NT2/D1 (cell line): Measurements from ENCODE around the gene SPATA21.

Source experiments
- DNase-seq: peaks from one replicate; pipeline ENCODE4 v3.0.0-alpha.2; 2011; ENCODE audit warnings: low read depth, low spot score
- H3K27me3 ChIP-seq: 2 replicates; pipeline ENCODE4 v1.6.0; 2011; ENCODE audit warnings: mild to moderate bottlenecking; ENCODE audit not compliant: insufficient read length, insufficient read depth
- H3K36me3 ChIP-seq: 2 replicates; pipeline ENCODE4 v1.6.1; 2011; ENCODE audit warnings: mild to moderate bottlenecking, low read length, mixed read lengths; ENCODE audit not compliant: insufficient read depth, insufficient read length
- H3K4me1 ChIP-seq: 2 replicates; pipeline ENCODE4 v1.5.1; 2011; ENCODE audit not compliant: insufficient read depth, insufficient read length
- H3K4me3 ChIP-seq: 2 replicates; pipeline ENCODE4 v1.5.1; 2011; ENCODE audit warnings: low read depth; ENCODE audit not compliant: insufficient read length
- H3K9ac ChIP-seq: 2 replicates; pipeline ENCODE4 v1.6.0; 2011; ENCODE audit warnings: low read depth; ENCODE audit not compliant: insufficient read length
- H3K9me3 ChIP-seq: 2 replicates; pipeline ENCODE4 v1.5.1; 2011; ENCODE audit warnings: mild to moderate bottlenecking, low read length; ENCODE audit not compliant: insufficient read depth
- SUZ12 ChIP-seq: IDR thresholded peaks from 2 replicates; pipeline ENCODE4 v1.6.1; 2011; ENCODE audit not compliant: insufficient read length, insufficient read depth; ENCODE audit errors: extremely low read depth
- YY1 ChIP-seq: IDR thresholded peaks from 2 replicates; pipeline ENCODE4 v1.6.1; 2011; ENCODE audit not compliant: insufficient read length, insufficient read depth
- ZNF274 ChIP-seq: IDR thresholded peaks from 2 replicates; pipeline ENCODE4 v1.6.1; 2011; ENCODE audit warnings: mild to moderate bottlenecking, low read depth, low read length

Gene SPATA21

DNA sequence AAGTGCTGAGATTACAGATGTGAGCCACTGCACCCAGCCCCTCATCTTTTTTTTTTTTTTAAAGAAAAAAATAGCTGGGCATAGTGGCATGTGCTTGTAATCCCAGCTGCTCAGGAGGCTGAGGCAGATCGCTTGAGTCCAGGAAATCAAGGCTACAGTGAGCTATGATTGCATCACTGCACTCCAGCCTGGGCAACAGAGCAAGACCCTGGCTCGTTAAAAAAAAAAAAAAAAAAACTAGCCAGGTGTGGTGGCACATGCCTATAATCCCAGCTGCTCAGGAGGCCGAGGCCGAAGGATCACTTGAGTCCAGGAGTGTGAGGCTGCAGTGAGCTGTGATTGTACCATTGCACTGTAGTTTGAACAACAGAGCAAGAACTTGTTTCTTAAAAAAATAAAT, 56.4 kb downstream of the SPATA21 start:
- Histone ChIP-seq H3K27me3 (no peaks in the 10 kb centered on the region), H3K36me3 (peaks cover 11% of the 10 kb centered on the region), H3K9ac (no peak overlapping the region), H3K4me3 (no peak overlapping the region), H3K4me1 (peaks cover 7% of the 10 kb centered on the region), H3K9me3 (no peaks in the 10 kb centered on the region)
- no peak for DNase-seq
- TF ChIP-seq ZNF274 = no peak
- TF ChIP-seq SUZ12 = no peak
- no peak for TF ChIP-seq YY1

DNA sequence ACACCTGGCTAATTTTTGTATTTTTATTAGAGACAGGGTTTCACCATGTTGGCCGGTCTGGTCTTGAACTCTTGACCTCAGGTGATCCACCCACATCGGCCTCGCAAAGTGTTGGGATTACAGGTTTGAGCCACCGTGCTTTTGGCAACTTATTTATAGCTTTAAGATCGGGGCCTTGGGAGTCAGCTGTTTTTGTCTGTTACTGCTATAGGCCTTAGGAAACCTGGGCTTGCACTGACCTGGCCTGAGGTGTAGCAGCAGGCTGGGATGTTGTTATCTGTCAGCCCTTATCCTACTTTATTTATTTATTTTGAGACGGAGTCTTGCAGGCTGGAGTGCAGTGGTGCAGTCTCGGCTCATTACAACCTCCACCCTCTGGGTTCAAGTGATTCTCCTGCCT, 58.8 kb downstream of the SPATA21 start:
- Histone ChIP-seq H3K4me3 (no peak overlapping the region), H3K4me1 (no peaks in the 10 kb centered on the region), H3K9ac (no peak overlapping the region), H3K27me3 (no peaks in the 10 kb centered on the region), H3K36me3 (peaks cover 6% of the 10 kb centered on the region), H3K9me3 (no peaks in the 10 kb centered on the region)
- no peak for DNase-seq
- TF ChIP-seq ZNF274 (no peak), YY1 (no peak), SUZ12 (no peak)

DNA sequence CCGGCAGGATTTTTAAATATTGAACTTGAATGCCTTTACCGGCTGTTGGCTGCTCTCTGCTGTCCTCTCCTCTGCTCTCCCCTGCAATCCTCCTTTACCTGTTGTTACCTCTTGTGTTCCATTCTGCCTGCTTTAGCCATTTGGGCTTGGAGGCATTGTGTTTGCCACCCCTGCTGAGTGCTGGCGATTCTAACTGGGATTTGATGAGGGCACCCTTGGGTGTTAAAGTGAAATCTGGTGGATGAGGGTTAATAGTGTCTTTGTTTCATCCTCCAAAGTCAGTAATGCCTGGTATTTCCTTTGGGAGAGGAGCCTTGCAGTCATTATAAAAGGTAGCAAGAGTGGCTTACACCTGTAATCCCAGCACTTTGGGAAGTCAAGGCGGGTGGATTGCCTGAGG, 60.3 kb downstream of the SPATA21 start:
- Histone ChIP-seq H3K9ac (no peak overlapping the region), H3K4me3 (no peak overlapping the region), H3K27me3 (no peaks in the 10 kb centered on the region), H3K36me3 (peaks cover 12% of the 10 kb centered on the region), H3K9me3 (no peaks in the 10 kb centered on the region), H3K4me1 (no peaks in the 10 kb centered on the region)
- DNase-seq = no peak
- TF ChIP-seq ZNF274 = no peak

DNA sequence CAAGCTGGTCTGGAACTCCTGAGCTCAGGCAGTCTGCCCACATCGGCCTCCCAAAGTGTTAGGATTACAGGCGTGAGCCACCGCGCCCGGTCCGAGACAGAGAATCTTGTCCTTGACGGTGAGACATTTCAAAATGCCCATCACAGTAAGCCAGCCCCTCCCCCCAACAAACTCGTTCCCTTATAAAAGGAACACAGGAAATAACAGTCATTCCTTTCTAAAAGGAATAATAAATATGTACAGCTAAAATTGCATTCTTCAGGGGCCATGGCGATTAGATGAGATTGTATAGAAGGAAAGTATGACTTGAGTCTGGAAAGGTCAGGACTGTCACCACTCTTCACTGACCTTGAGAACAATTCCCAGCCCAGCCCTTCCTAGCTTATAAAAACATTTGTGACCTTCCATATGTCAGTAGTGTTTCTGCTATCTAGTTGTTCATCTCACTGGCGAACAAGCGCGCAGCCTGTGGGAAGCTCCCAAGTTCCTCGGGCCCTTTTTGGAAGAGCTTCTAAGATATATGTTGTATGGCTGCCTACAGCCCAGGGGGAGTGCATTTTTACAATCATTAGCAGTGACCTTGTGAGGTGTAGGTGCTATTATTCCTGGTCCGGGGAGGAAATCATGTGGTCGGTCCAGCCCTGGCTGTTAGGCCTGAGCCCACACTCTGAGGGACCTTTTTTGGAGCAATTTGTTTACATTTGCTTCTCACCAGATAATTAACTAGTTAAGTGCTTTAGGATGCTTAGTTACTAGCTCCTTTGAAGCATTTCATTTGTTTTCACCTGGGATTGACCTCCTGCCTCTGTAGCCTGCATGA, 61.5 kb downstream of the SPATA21 start:
- no peaks in the 10 kb centered on the region for H3K27me3 ChIP-seq
- TF ChIP-seq SUZ12 (no peak), ZNF274 (no peak), YY1 (no peak)
- no peaks in the 10 kb centered on the region for H3K4me1 ChIP-seq

DNA sequence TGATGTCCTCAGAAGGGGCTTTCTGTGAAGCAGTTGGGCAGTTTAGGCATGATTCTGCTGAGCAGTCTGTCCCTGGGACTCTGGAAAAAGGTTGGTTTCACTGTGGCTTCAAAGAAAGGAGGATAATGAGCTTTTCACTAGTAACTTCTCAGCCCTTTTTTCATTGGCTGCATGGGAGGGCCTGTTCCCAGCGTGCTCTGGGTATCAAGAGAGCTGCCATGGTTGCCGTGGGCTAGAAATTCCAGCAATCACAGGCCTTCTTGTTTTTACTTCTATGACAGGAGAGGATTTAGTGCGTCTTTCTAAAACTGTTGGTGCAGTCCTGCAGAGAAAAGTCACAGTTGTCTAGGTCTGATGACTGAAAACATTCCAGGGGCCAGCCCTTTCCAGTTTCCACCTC, 63.0 kb downstream of the SPATA21 start:
- H3K4me3 ChIP-seq = no peak overlapping the region
- TF ChIP-seq SUZ12 = no peak
- TF ChIP-seq YY1 = no peak
- TF ChIP-seq ZNF274 = no peak
- peaks cover 14% of the 10 kb centered on the region for H3K36me3 ChIP-seq
- no peaks in the 10 kb centered on the region for H3K9me3 ChIP-seq
- DNase-seq = no peak
- no peak overlapping the region for H3K9ac ChIP-seq
- no peaks in the 10 kb centered on the region for H3K27me3 ChIP-seq
- H3K4me1 ChIP-seq = no peaks in the 10 kb centered on the region

More for the DNA sequence above, 61.5 kb downstream of the SPATA21 start:
- Histone ChIP-seq H3K36me3 (peaks cover 12% of the 10 kb centered on the region), H3K9me3 (no peaks in the 10 kb centered on the region), H3K9ac (no peak overlapping the region), H3K4me3 (no peak overlapping the region)
- DNase-seq = no peak

DNA sequence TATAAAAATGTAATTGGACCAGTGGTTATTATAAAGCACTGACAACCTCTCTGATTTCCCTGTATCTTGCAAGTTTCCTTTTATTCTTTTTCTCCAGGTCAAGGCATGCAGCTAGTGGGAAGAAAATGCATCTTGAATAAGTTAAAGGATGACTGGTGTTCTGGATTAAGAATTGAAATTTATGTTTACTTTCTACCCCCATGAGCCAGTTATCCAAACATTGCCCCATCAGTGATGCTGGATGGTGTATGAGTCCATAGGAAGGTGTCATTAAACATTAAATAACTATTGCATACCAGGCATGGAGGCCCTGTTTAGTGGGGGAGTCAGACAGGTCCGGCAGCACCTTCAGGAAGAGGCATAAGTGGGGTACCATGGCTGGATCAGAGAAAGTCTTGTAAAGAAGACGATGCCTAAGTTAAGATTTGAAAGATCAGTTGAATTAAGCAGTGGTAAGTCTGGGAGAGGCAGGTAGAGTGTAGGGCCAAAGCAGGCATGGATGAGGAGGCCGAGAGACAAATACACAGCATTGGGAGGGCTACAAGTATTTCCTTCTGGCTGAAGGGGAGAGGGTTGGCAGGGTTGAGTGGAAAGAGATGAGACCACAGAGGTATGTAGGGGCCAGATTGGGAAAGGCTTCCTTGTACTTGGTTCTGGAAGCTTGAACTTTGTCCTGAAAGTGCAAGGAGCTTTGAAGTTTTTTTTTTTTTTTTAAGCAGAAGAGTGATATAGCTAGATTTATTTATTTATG, 64.5 kb downstream of the SPATA21 start:
- DNase-seq = no peak
- Histone ChIP-seq H3K27me3 (no peaks in the 10 kb centered on the region), H3K4me3 (no peak overlapping the region), H3K4me1 (no peaks in the 10 kb centered on the region), H3K9me3 (no peaks in the 10 kb centered on the region), H3K36me3 (peaks cover 15% of the 10 kb centered on the region), H3K9ac (no peak overlapping the region)
- TF ChIP-seq YY1 (no peak), SUZ12 (no peak), ZNF274 (no peak)

DNA sequence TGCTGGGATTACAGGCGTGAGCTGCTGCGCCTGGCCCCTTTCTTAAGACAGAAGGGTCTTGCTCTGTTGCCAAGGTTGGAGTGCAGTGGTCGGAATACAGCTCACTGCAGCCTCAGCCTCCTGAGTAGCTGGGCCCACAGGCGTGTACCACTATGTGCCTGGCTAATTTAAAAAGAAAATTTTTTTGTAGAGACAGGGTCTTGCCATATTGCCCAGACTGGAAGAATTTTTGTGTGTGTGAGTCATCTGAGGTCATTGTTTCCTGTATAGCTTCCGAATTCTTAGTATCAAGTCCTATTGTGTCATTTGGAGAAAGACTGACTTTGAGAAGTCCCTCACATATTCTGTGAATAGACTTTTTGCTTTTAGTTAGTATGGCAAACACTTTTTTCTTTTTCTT, 65.5 kb downstream of the SPATA21 start:
- Histone ChIP-seq H3K4me1 (no peaks in the 10 kb centered on the region), H3K36me3 (peaks cover 15% of the 10 kb centered on the region), H3K4me3 (no peak overlapping the region), H3K9me3 (no peaks in the 10 kb centered on the region), H3K9ac (no peak overlapping the region), H3K27me3 (no peaks in the 10 kb centered on the region)
- no peak for DNase-seq
- TF ChIP-seq YY1 = no peak
- no peak for TF ChIP-seq ZNF274
- no peak for TF ChIP-seq SUZ12
